Type B pancreatic cell (in vitro differentiated cells): ENCODE results near the gene MIPOL1. TPM values are rescaled to one million over a fixed set of nuclear protein-coding genes. Genes with fewer than 3 reads are reported as not detected.
"Not testable (repeated sequence)": the region's sequence is repeated elsewhere in the genome, so short reads cannot be mapped to it uniquely, and the experiment has no call there.

Experiments used
- DNase-seq: peaks from one replicate; pipeline ENCODE4 v3.0.0; 2021; ENCODE audit warnings: mixed read lengths; ENCODE audit not compliant: unreplicated experiment; ENCODE audit errors: extremely low spot score
- H3K27ac Mint-ChIP-seq: 2 replicates; pipeline ENCODE4 v1.8.0; 2021; ENCODE audit warnings: mild to moderate bottlenecking, mixed read lengths
- H3K27me3 Mint-ChIP-seq: 2 replicates; pipeline ENCODE4 v1.8.0; 2021; ENCODE audit warnings: mixed read lengths
- H3K36me3 Mint-ChIP-seq: 2 replicates; pipeline ENCODE4 v1.8.0; 2021; ENCODE audit warnings: mixed read lengths
- H3K4me1 Mint-ChIP-seq: one replicate; pipeline ENCODE4 v1.8.0; 2021; ENCODE audit warnings: mixed read lengths; ENCODE audit not compliant: unreplicated experiment
- H3K4me3 Mint-ChIP-seq: 2 replicates; pipeline ENCODE4 v1.8.0; 2021; ENCODE audit warnings: mild to moderate bottlenecking, mixed read lengths
- H3K9me3 Mint-ChIP-seq: 2 replicates; pipeline ENCODE4 v1.8.0; 2021; ENCODE audit warnings: mixed read lengths
- total RNA-seq: library from RNA; stranded (reverse); gene quantifications from 2 replicates; pipeline ENCODE4 v1.2.1, GENCODE V29; 2021; ENCODE audit warnings: low replicate concordance
- TF ChIP-seq, protein P1 (sequence below): fragments of 200-600 bp; sonication (generic); conservative IDR thresholded peaks from 2 replicates; pipeline ENCODE4 v1.5.0; 2021; ENCODE audit warnings: antibody characterized with exemption, mild to moderate bottlenecking

The MIPOL1 gene
- total RNA-seq, 1 donor from 2014 or later, result 14.5 TPM

DNA sequence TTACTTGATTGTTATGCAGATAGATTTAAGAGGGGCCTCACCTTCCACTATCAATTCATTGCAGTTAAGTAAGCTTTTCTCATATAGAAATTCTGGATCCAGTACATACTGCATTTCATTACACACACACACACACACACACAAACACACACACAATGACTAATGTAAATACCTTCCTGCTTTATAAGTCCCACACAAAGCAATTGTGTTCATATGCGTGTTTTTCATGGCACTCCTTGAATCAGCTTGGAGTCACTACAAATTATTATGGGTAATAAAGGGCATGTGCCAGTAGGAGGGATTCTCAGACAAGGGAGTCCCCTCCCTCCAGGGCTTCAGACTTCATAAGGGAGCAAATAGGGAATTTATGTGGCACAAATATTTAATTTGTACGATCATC, 4.5 kb downstream of the MIPOL1 start:
- H3K27ac Mint-ChIP-seq, result no peak overlapping the region
- H3K27me3 Mint-ChIP-seq, result no peaks in the 10 kb centered on the region
- TF ChIP-seq, protein P1, sequence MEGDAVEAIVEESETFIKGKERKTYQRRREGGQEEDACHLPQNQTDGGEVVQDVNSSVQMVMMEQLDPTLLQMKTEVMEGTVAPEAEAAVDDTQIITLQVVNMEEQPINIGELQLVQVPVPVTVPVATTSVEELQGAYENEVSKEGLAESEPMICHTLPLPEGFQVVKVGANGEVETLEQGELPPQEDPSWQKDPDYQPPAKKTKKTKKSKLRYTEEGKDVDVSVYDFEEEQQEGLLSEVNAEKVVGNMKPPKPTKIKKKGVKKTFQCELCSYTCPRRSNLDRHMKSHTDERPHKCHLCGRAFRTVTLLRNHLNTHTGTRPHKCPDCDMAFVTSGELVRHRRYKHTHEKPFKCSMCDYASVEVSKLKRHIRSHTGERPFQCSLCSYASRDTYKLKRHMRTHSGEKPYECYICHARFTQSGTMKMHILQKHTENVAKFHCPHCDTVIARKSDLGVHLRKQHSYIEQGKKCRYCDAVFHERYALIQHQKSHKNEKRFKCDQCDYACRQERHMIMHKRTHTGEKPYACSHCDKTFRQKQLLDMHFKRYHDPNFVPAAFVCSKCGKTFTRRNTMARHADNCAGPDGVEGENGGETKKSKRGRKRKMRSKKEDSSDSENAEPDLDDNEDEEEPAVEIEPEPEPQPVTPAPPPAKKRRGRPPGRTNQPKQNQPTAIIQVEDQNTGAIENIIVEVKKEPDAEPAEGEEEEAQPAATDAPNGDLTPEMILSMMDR, result no peak
- no peak for DNase-seq
- peaks cover 22% of the 10 kb centered on the region for H3K36me3 Mint-ChIP-seq
- peaks cover 16% of the 10 kb centered on the region for H3K4me1 Mint-ChIP-seq
- H3K4me3 Mint-ChIP-seq, result no peak overlapping the region
- no peaks in the 10 kb centered on the region for H3K9me3 Mint-ChIP-seq

DNA sequence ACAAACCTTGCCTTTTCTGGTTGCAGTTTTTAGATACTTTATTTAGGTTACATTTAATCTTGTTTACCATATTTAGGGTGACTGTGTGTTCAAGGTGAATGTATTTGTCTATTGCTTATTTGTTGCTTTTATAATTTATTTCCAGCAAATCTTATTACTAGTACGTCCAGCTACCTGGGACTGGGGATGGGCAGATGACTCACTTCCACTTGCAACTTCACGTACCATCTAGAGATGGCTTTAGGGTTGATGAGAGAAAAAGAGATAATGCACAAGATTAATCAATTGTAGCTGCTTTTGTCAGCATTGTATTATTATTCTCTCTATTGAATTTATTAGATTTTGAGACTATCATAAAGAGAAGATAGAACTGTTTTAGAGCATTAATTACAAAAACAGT, 5.1 kb downstream of the MIPOL1 start:
- Mint-ChIP-seq H3K4me1 (peaks cover 11% of the 10 kb centered on the region), H3K36me3 (peaks cover 22% of the 10 kb centered on the region), H3K27ac (no peak overlapping the region), H3K9me3 (no peaks in the 10 kb centered on the region), H3K27me3 (no peaks in the 10 kb centered on the region), H3K4me3 (no peak overlapping the region)
- TF ChIP-seq, protein P1, result no peak
- DNase-seq, result no peak

DNA sequence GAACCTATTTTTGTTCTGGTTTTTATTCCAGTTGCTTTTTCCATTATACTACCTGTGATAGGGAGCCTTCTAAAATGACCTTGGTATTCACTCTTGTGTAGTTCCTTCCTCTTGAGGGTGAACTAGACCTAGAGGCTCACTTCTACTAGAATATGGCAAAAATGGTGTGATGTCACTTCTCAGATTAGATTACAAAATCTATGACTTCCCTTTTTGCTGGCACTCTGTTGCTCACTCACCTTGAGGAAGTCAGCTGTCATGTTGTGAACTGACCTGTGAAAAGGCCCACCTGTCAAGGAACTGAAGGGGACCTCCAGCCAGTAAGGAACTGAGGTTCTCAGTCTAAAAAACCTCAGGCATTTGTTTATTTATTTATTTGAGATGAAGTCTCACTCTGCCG, 5.7 kb downstream of the MIPOL1 start:
- Mint-ChIP-seq H3K27ac (no peak overlapping the region), H3K4me1 (peaks cover 5% of the 10 kb centered on the region), H3K36me3 (peaks cover 22% of the 10 kb centered on the region), H3K4me3 (no peak overlapping the region), H3K27me3 (no peaks in the 10 kb centered on the region), H3K9me3 (no peaks in the 10 kb centered on the region)
- DNase-seq, result no peak
- TF ChIP-seq, protein P1, result no peak

DNA sequence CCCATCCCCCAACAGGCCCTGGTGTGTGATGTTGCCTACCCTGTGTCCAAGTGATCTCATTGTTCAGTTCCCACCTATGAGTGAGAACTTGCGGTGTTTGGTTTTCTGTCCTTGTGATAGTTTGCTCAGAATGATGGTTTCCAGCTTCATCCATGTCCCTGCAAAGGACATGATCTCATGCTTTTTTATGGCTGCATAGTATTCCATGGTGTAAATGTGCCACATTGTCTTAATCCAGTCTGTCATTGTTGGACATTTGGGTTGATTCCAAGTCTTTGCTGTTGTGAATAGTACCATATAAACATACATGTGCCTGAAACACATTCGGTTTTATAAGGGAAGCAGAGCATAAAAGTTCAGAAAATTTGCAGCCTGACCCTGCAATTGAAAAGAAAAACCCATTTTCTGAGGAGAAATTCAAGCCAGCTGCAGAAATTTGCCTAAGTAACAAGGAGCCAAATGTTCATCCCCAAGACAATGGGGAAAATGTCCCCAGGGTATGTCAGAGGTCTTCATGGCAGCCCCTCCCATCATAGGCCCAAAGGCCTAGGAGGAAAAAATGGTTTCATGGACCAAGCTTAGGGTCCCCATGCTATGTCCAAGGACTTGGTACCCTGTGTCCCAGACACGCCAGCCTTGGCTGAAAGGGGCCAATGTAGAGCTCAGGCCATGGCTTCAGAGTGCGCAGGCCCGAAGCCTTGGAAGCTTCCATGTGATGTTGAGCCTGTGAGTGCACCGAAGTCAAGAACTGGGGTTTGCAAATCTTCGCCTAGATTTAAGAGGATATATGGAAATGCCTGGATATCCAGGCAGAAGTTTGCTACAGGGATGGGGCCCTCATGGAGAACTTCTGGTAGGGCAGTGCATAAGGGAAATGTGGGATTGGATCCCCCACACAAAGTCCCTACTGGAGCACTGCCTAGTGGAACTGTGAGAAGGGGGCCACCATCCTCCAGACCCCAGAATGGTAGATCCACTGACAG, 8.2 kb downstream of the MIPOL1 start:
- H3K4me1 Mint-ChIP-seq, H3K27ac Mint-ChIP-seq, H3K4me3 Mint-ChIP-seq, DNase-seq, H3K27me3 Mint-ChIP-seq, H3K9me3 Mint-ChIP-seq: not testable (repeated sequence)
- peaks cover 27% of the 10 kb centered on the region for H3K36me3 Mint-ChIP-seq

DNA sequence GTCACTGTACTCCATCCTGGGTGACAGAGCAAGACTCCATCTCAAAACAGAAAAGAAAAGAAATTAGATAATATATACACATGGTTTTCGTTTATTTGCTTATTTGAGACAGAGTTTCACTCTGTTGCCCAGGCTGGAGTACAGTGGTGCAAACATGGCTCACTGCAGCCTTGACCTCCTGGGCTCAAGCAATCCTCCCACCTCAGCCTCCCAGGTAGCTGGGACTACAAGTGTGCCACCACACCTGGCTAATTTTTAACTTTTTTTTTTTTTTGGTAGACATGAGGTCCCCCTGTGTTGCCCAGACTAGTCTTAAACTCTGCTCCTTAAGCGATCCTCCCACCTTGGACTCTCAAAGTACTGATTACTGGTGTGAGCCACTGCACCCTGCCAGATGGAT, 11.9 kb downstream of the MIPOL1 start:
- H3K9me3 Mint-ChIP-seq, result peaks cover 15% of the 10 kb centered on the region

DNA sequence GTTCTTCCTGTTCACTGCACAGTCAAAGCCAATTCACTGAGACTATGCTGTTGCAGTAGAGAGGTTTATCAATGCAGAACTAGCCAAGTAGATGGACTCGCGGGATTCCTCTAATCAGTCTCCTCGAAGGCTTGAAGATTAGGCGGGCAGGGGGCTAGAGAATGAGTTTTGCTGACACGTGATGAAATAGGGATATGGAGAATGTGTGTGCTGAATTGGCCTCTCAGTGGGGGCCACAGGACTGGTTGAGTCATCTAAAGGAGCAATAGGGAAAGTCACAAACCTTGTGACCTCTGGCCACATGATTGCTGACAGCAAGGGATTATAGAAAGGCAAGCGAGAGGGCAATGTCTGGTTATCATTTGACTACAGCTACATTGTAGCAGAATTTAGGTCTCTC, 12.7 kb downstream of the MIPOL1 start:
- H3K27ac Mint-ChIP-seq, result no peak overlapping the region
- no peak for DNase-seq
- H3K9me3 Mint-ChIP-seq, result peaks cover 15% of the 10 kb centered on the region
- peaks cover 31% of the 10 kb centered on the region for H3K36me3 Mint-ChIP-seq
- H3K4me3 Mint-ChIP-seq, result no peak overlapping the region
- TF ChIP-seq, protein P1, result no peak
- H3K27me3 Mint-ChIP-seq, result no peaks in the 10 kb centered on the region
- no peaks in the 10 kb centered on the region for H3K4me1 Mint-ChIP-seq

More for the DNA sequence above, 11.9 kb downstream of the MIPOL1 start:
- DNase-seq, H3K4me3 Mint-ChIP-seq, H3K27me3 Mint-ChIP-seq, H3K4me1 Mint-ChIP-seq, H3K27ac Mint-ChIP-seq: not testable (repeated sequence)
- peaks cover 32% of the 10 kb centered on the region for H3K36me3 Mint-ChIP-seq
